ENCODE data around the gene STARD8.
"Not testable (repeated sequence)": the region's sequence is repeated elsewhere in the genome, so short reads cannot be mapped to it uniquely, and the experiment has no call there.

STARD8 gene

DNA sequence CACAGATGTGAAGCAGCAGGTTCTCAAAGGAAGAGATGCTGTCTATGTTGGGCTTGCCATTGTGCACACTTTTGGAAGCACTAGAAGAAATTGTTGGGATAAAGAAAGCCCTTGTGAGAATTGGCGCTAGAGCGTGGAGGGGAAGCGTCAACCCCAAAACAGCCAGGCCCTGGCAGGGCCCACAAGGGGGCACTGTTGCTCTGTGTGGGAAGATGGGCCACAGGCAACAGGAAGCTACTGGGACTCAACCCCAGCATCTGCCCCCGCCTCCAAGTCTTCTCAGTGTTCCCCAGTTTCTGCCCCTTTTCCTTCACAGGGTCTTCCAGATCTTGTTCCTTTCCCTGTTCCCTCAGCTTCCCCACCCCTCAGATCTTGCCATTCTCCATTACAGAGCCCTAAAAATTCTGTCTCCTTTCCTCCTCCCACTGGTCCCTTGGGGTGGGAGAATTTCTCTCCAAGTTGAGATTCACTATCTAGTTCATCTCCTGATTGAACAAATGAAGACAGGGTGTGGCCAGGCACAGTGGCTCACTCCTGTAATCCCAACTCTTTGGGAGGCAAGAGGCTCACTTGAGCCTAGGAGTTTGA, 85.5 kb downstream of the STARD8 start:
- no peak for TF ChIP-seq ZFX (IDR thresholded peaks at IDR 0.05; ENCODE audit: borderline replicate concordance)
- TF ChIP-seq, protein P1, sequence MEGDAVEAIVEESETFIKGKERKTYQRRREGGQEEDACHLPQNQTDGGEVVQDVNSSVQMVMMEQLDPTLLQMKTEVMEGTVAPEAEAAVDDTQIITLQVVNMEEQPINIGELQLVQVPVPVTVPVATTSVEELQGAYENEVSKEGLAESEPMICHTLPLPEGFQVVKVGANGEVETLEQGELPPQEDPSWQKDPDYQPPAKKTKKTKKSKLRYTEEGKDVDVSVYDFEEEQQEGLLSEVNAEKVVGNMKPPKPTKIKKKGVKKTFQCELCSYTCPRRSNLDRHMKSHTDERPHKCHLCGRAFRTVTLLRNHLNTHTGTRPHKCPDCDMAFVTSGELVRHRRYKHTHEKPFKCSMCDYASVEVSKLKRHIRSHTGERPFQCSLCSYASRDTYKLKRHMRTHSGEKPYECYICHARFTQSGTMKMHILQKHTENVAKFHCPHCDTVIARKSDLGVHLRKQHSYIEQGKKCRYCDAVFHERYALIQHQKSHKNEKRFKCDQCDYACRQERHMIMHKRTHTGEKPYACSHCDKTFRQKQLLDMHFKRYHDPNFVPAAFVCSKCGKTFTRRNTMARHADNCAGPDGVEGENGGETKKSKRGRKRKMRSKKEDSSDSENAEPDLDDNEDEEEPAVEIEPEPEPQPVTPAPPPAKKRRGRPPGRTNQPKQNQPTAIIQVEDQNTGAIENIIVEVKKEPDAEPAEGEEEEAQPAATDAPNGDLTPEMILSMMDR (IDR thresholded peaks at IDR 0.05): peak; percentile 75
- H3K27ac ChIP-seq: no peak overlapping the region

DNA sequence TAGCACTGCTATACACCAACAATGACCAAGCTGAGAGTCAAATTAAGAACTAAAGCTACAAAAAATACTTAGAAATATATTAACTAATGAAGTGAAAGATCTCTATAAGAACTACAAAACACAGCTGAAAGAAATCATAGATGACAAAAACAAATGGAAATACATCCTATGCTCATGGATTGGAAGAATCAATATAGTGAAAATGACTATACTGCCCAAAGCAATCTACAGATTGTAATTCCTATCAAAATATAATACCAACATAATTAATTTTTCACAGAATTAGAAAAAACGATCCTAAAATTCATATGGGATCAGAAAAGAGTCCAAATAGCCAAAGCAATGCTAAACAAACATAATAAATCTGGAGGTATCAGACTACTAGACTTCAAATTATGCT, 87.8 kb downstream of the STARD8 start:
- TF ChIP-seq, protein P1 (IDR thresholded peaks at IDR 0.05): no peak
- no peak for TF ChIP-seq ZFX (IDR thresholded peaks at IDR 0.05; ENCODE audit: borderline replicate concordance)
- no peak overlapping the region for H3K27ac ChIP-seq

DNA sequence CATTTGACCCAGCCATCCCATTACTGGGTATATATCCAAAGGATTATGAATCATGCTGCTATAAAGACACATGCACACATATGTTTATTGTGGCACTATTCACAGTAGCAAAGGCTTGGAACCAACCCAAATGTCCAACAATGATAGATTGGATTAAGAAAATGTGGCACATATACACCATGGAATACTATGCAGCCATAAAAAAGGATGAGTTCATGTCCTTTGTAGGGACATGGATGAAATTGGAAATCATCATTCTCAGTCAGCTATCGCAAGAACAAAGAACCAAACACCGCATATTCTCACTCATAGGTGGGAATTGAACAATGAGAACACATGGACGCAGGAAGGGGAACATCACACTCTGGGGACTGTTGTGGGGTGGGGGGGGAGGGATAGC, 94.4 kb downstream of the STARD8 start:
- not testable (repeated sequence) for H3K27ac ChIP-seq

DNA sequence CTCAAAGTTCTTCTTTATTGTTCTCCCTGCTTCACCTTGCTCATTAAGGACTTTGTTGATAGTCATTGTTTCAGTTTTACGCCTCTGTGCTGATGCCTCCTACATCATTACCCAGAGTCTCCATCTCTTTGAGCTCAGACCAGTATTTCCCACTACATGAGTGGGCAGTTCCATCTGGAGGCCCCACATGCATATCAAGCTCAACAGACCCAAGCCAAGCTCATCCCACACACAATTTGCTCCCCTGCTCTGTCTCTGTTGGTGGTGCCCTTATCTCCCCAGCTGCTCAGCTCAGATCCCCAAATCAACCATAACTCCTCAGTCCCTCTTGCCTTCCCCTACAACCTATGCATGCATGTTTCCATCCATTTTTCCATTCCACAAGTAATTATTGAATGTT, 96.3 kb downstream of the STARD8 start:
- H3K27ac ChIP-seq: no peak overlapping the region
- no peak for TF ChIP-seq ZFX (IDR thresholded peaks at IDR 0.05; ENCODE audit: borderline replicate concordance)

- TF ChIP-seq, protein P1 (IDR thresholded peaks at IDR 0.05): no peak
- no peak for TF ChIP-seq ZFX (IDR thresholded peaks at IDR 0.05; ENCODE audit: borderline replicate concordance)
- H3K27ac ChIP-seq: no peak overlapping the region
Observed at GRCh38 chrX:68746988-68747387, 99.5 kb downstream of the STARD8 start.

DNA sequence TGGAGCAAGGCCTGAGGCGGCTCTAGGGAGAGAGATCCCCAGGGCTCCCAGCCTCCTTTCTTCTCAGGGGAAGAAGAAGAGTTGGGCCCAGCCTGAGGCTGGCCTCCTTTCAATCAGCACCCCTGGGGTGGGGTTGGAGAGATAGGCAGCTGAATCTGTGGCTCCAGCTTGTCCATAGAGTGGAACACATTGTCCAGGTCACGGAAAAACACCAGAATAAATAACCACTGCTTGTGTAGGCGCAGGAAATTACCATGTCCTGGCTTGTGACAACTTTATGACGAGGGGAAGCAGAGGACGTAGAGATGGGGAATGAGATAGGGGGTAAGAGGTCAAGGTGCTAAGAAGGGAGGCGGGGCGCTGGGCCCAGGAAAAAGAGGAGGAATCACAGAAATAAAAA, 100.6 kb downstream of the STARD8 start:
- TF ChIP-seq ZFX (IDR thresholded peaks at IDR 0.05; ENCODE audit: borderline replicate concordance): no peak
- TF ChIP-seq, protein P1 (IDR thresholded peaks at IDR 0.05): no peak
- no peak overlapping the region for H3K27ac ChIP-seq

DNA sequence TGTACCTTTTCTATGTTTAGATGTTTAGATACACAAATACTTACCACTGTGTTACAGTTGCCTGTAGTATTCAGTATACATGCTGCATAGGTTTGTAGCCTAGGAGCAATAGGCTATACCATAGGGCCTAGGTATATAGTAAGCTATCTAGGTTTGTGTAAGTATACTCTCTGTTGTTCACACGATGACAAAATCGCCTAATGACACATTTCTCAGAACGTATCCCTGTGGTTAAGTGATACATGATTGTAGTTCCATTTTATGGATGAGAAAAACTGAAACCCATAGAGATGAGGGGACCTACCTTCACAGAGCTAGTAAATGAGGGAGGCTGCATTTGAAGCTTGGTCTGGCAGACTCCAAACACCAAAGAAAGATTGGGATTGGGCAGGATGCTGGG, 102.0 kb downstream of the STARD8 start:
- no peak for TF ChIP-seq ZFX (IDR thresholded peaks at IDR 0.05; ENCODE audit: borderline replicate concordance)
- TF ChIP-seq, protein P1 (IDR thresholded peaks at IDR 0.05): no peak
- H3K27ac ChIP-seq: no peak overlapping the region

DNA sequence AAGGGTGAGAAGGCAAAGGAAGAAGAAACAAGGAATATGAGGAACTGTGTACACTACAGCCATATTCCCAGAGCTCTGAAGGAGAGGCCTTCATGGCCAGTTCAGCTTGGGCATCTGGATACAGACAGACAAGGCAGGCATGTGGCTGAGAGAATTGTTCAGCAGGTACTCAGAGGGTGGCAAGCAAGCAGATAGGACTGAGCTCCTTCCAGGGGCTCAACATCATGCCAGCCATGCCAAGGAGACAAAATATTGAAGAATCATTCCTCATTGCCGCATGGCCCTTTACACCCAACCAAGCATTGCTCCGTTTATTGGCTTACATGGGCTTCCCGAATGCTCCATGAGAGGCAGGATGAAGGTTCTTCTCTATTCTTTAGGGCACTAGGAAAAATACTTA, 102.8 kb downstream of the STARD8 start:
- no peak overlapping the region for H3K27ac ChIP-seq
- TF ChIP-seq ZFX (IDR thresholded peaks at IDR 0.05; ENCODE audit: borderline replicate concordance): no peak
- TF ChIP-seq, protein P1 (IDR thresholded peaks at IDR 0.05): no peak
